Mucosa of stomach (tissue), 1 donor: ENCODE results near the gene MZB1.

ENCODE experiments used
- H3K27me3 ChIP-seq: one replicate; pipeline ENCODE4 v1.7.0; 2013; ENCODE audit warnings: mild to moderate bottlenecking, low read length; ENCODE audit not compliant: control insufficient read depth, insufficient read depth
- H3K36me3 ChIP-seq: one replicate; pipeline ENCODE4 v1.7.0; 2013; ENCODE audit warnings: low read length; ENCODE audit not compliant: control insufficient read depth, insufficient read depth
- H3K4me1 ChIP-seq: one replicate; pipeline ENCODE4 v1.7.0; 2013; ENCODE audit warnings: mild to moderate bottlenecking, low read length; ENCODE audit not compliant: control insufficient read depth, insufficient read depth
- H3K4me3 ChIP-seq: one replicate; pipeline ENCODE4 v1.7.0; 2013; ENCODE audit warnings: low read length
- H3K9ac ChIP-seq: one replicate; pipeline ENCODE4 v1.7.0; 2013; ENCODE audit warnings: mild to moderate bottlenecking, low read length, moderate library complexity
- H3K9me3 ChIP-seq: one replicate; pipeline ENCODE4 v1.7.0; 2013; ENCODE audit warnings: mild to moderate bottlenecking, low read length, moderate library complexity; ENCODE audit not compliant: control insufficient read depth
- donor health status: Pancreatic carcinoma.

MZB1 gene

GRCh38 chr5:139386050-139386438 lies 3.7 kb downstream of the MZB1 start:
- H3K4me1 ChIP-seq = peaks cover 46% of the 10 kb centered on the region
- no peaks in the 10 kb centered on the region for H3K27me3 ChIP-seq
- H3K9me3 ChIP-seq = no peaks in the 10 kb centered on the region

GRCh38 chr5:139385061-139386049 lies 4.4 kb downstream of the MZB1 start:
- Histone ChIP-seq H3K4me3 (peak overlapping the region; percentile 75), H3K9me3 (no peaks in the 10 kb centered on the region), H3K27me3 (no peaks in the 10 kb centered on the region), H3K9ac (peak overlapping the region; percentile 72), H3K36me3 (no peaks in the 10 kb centered on the region), H3K4me1 (peaks cover 43% of the 10 kb centered on the region)

More at GRCh38 chr5:139386050-139386438, 3.7 kb downstream of the MZB1 start:
- no peak overlapping the region for H3K9ac ChIP-seq
- H3K4me3 ChIP-seq = no peak overlapping the region
- H3K36me3 ChIP-seq = no peaks in the 10 kb centered on the region

GRCh38 chr5:139384591-139385051 lies 5.1 kb downstream of the MZB1 start:
- Histone ChIP-seq H3K4me1 (peaks cover 43% of the 10 kb centered on the region), H3K9me3 (no peaks in the 10 kb centered on the region), H3K9ac (peak overlapping the region; percentile 72), H3K4me3 (peak overlapping the region; percentile 75), H3K27me3 (no peaks in the 10 kb centered on the region), H3K36me3 (no peaks in the 10 kb centered on the region)

- no peak overlapping the region for H3K4me3 ChIP-seq
- H3K9me3 ChIP-seq = no peaks in the 10 kb centered on the region
- peak overlapping the region; percentile 72 for H3K9ac ChIP-seq
- H3K36me3 ChIP-seq = no peaks in the 10 kb centered on the region
- H3K27me3 ChIP-seq = no peaks in the 10 kb centered on the region
- peaks cover 43% of the 10 kb centered on the region for H3K4me1 ChIP-seq
Observed at GRCh38 chr5:139383993-139384590, 5.6 kb downstream of the MZB1 start.

GRCh38 chr5:139383275-139383992 lies 6.3 kb downstream of the MZB1 start, which contains the start of gene SLC23A1:
Gene SLC23A1 (minus strand): TSS chr5:139383297. CDS start chr5:139383253, 44 bp downstream.
- H3K9me3 ChIP-seq = no peaks in the 10 kb centered on the region
- peak within 1 kb of the TSS; percentile 72 for H3K9ac ChIP-seq
- no peaks in the 10 kb centered on the region for H3K36me3 ChIP-seq
- H3K4me1 ChIP-seq = peaks cover 44% of the 10 kb centered on the region
- no peak within 1 kb of the TSS for H3K4me3 ChIP-seq
- H3K27me3 ChIP-seq = no peaks in the 10 kb centered on the region

- Histone ChIP-seq H3K9me3 (no peaks in the 10 kb centered on the region), H3K4me1 (peaks cover 39% of the 10 kb centered on the region), H3K9ac (no peak overlapping the region), H3K4me3 (no peak overlapping the region), H3K36me3 (no peaks in the 10 kb centered on the region), H3K27me3 (no peaks in the 10 kb centered on the region)
Observed at GRCh38 chr5:139382807-139383206, 6.9 kb downstream of the MZB1 start.

GRCh38 chr5:139381837-139382761 lies 7.6 kb downstream of the MZB1 start:
- no peak overlapping the region for H3K9ac ChIP-seq
- no peaks in the 10 kb centered on the region for H3K36me3 ChIP-seq
- no peaks in the 10 kb centered on the region for H3K27me3 ChIP-seq
- no peak overlapping the region for H3K4me3 ChIP-seq
- H3K4me1 ChIP-seq = peaks cover 34% of the 10 kb centered on the region
- no peaks in the 10 kb centered on the region for H3K9me3 ChIP-seq

- H3K4me3 ChIP-seq = no peak overlapping the region
- H3K36me3 ChIP-seq = no peaks in the 10 kb centered on the region
- no peaks in the 10 kb centered on the region for H3K27me3 ChIP-seq
- H3K4me1 ChIP-seq = peaks cover 23% of the 10 kb centered on the region
- H3K9ac ChIP-seq = no peak overlapping the region
- no peaks in the 10 kb centered on the region for H3K9me3 ChIP-seq
Observed at GRCh38 chr5:139379626-139380449, 9.9 kb downstream of the MZB1 start.

GRCh38 chr5:139378941-139379361 lies 10.8 kb downstream of the MZB1 start:
- peaks cover 16% of the 10 kb centered on the region for H3K4me1 ChIP-seq
- no peaks in the 10 kb centered on the region for H3K36me3 ChIP-seq
- H3K4me3 ChIP-seq = no peak overlapping the region
- H3K9ac ChIP-seq = no peak overlapping the region
- no peaks in the 10 kb centered on the region for H3K9me3 ChIP-seq
- H3K27me3 ChIP-seq = no peaks in the 10 kb centered on the region

GRCh38 chr5:139378101-139378825 lies 11.4 kb downstream of the MZB1 start:
- no peaks in the 10 kb centered on the region for H3K27me3 ChIP-seq
- H3K4me3 ChIP-seq = no peak overlapping the region
- H3K9me3 ChIP-seq = no peaks in the 10 kb centered on the region
- no peak overlapping the region for H3K9ac ChIP-seq
- peaks cover 21% of the 10 kb centered on the region for H3K4me1 ChIP-seq
- H3K36me3 ChIP-seq = no peaks in the 10 kb centered on the region
